Measurements from ENCODE around the gene GABARAPL2.
"Not testable (repeated sequence)": the region's sequence is repeated elsewhere in the genome, so short reads cannot be mapped to it uniquely, and the experiment has no call there.

GABARAPL2 gene

DNA sequence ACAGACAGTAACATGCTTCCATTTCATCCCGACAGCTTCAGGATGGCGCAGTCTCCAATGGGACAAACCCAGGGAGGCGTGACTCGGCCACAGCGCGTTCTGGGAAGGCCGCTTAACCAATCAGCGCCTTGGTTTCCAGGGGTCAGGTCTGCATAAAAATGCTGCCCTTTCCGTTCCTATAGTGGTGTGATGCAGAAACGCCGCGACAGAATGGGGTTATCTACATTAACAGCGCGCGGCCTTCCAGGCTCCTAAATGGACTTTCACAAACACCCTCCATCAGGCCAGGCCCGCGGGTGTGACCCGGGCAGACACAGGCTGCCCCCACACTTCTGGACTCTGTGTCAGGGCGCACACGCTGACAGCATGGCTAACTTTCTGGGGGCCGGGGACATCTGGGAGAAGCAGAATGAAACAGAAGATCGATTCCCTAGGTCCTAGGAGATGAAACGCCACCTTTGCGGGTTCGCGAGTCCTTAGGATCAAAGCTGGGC lies 10.9 kb upstream of the GABARAPL2 start:
- DNase-seq, result peak; percentile 90

- peak; percentile 86 for DNase-seq
Measured at GRCh38 chr16:75555707-75556430, 10.3 kb upstream of the GABARAPL2 start, which contains the start of gene TMEM231. TSS of gene TMEM231 (minus strand) at chr16:75556252. CDS start at chr16:75556209, 43 bp downstream.

GRCh38 chr16:75556431-75556950 lies 9.7 kb upstream of the GABARAPL2 start:
- no peak for DNase-seq

- no peak for DNase-seq
Measured at GRCh38 chr16:75558846-75559401, 7.3 kb upstream of the GABARAPL2 start.

GRCh38 chr16:75559564-75560372 lies 6.4 kb upstream of the GABARAPL2 start:
- DNase-seq, result no peak

- DNase-seq, result no peak
Measured at GRCh38 chr16:75565640-75566039, 539 bp upstream of the GABARAPL2 start.

GRCh38 chr16:75566758-75567255 lies 628 bp downstream of the GABARAPL2 start:
- no peak for DNase-seq

DNA sequence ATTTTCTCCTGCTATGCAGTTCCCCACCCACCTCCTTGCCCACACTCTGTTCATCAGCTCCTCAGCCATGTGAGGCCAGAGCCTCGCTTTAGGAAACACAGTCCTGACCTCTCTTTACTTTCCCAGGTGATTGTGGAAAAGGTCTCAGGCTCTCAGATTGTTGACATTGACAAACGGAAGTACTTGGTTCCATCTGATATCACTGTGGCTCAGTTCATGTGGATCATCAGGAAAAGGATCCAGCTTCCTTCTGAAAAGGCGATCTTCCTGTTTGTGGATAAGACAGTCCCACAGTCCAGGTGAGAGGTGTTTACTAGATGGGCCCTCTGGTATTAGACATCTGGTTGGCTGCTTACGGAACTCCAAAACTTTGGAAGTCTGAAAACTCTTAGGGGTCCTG lies 1.7 kb downstream of the GABARAPL2 start:
- no peak for DNase-seq

DNA sequence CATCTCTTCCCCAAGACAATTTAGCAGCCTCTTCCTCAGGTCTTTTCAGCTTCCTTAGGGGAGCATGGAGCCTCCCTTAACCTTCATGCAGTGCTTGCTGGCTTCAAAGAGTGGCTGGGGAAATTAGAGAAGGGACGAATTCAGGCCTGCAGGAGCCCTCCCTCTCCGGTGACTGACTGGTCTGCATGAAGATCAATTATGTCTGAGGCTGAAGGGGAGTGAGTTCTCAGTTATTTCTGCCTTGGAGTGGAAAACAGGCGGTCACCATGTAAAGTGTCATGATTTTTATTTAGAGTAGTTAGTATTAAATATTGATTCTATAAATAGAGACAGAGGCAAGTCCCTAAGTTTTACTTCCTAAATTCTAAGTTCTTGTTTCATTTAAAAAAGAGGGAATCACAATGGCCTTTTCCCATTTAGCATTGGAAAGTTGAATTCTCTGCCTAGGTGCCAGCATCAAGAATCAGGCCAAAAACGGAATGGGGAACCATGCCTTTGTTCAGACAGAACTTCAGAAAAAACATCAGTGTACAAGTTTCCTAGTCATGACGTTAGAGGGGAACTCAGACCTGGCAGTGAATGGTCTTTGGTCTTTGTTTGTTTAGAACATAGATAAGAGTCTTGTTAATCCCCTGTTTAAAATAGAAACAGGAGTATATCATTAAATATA lies 4.4 kb downstream of the GABARAPL2 start:
- no peak for DNase-seq

- DNase-seq, result no peak
Measured at GRCh38 chr16:75572864-75573542, 6.8 kb downstream of the GABARAPL2 start.

- no peak for DNase-seq
Measured at GRCh38 chr16:75573955-75574354, 7.8 kb downstream of the GABARAPL2 start.

GRCh38 chr16:75575958-75576357 lies 9.8 kb downstream of the GABARAPL2 start:
- DNase-seq, result no peak

DNA sequence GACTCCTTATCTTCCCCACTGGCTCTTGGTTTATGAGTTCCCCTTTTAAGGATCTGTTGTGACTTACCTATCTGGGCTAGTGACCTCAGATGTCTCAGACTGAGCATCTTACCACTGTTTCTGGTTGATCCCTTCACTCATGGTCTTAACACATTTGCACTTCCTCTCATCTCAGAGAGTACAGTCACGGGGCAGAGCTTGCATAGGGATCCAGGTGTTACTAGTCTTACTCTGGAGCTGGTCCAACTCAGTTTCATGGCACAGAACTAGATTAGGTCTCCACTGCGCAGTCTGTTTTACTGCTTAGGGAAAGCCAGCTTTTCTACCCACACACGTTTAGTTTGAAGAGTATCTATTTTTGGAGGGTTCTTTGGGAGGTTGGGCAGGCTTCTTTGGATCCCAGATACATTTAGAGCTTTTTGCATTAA lies 10.2 kb downstream of the GABARAPL2 start:
- DNase-seq, result no peak

DNA sequence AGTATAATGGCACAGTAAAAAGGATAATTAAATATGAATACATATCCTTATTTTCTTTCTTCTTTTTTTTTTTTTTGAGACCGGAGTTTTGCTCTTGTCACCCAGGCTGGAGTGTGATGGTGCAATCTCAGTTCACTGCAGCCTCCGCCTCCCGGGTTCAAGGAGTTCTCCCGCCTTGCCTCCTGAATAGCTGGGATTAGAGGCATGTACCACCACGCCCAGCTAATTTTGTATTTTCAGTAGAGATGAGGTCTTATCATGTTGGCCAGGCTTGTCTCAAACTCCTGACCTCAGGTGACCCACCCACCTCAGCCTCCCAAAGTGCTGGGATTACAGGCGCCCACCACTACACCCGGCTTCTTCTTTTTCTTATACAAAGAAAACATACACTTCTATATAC lies 12.0 kb downstream of the GABARAPL2 start:
- no peak for DNase-seq

- DNase-seq, result no peak
Measured at GRCh38 chr16:75578725-75579124, 12.5 kb downstream of the GABARAPL2 start.

- DNase-seq, result no peak
Measured at GRCh38 chr16:75579281-75579834, 13.2 kb downstream of the GABARAPL2 start.

DNA sequence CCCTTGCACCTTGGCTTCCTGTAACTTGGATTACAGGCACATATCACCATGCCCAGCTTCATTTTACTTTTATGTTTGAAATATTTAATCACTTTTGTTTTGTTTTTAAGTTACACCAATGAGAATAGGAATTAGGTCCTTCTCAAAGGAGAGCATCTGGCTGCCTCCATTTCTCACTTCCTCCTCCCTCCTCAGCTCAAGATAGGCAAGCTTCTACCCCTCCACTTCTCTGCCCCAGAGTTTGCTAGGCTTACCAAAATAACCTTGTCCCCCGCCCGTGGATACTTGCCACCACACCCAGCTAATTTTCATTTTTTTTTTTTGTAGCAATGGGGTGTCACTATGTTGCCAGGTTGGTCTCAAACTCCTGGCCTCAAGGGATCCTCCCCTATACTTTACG lies 17.9 kb downstream of the GABARAPL2 start:
- no peak for DNase-seq

GRCh38 chr16:75588716-75589115 lies 22.5 kb downstream of the GABARAPL2 start:
- DNase-seq, result no peak

DNA sequence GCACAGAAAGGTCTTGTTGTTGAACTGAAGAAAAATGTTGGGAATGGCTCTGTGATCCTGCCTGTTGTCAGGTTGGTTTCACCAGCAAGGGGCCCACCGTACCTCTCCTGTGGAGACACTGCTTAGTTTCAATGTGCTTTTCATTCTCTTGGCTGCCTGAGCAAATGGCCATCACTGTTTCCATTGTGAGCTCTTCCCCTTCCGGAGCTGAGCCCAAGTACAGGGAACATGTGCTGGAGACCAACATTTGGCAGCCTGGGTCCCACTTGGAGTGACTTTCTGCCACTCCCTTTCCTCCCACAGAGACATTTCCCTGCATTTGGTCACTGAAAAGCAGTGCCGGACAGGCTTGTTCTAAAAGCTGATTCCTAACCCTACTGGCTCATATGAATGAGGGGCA lies 23.1 kb downstream of the GABARAPL2 start:
- DNase-seq, result no peak

- no peak for DNase-seq
Measured at GRCh38 chr16:75590920-75591843, 25.0 kb downstream of the GABARAPL2 start.

- not testable (repeated sequence) for DNase-seq
Measured at GRCh38 chr16:75591927-75592326, 25.7 kb downstream of the GABARAPL2 start.
